A549 (cell line): ENCODE measurements around the gene SMAD3.

ENCODE experiments used
- CHD4 ChIP-seq: fragments of 200-600 bp; sonication (generic); IDR thresholded peaks from 2 replicates; pipeline ENCODE4 v1.6.1; 2016; ENCODE audit warnings: antibody characterized with exemption, mild to moderate bottlenecking, borderline replicate concordance
- POLR2A ChIP-seq: IDR thresholded peaks from 2 replicates; pipeline ENCODE4 v1.6.1; 2012; ENCODE audit warnings: mild to moderate bottlenecking, low read length
- TF ChIP-seq, protein P1 (sequence below): fragments of >200 bp; sonication (Bioruptor Twin); formaldehyde crosslinking; IDR thresholded peaks from 3 replicates; pipeline ENCODE4 v1.5.1; 2016

DNA sequence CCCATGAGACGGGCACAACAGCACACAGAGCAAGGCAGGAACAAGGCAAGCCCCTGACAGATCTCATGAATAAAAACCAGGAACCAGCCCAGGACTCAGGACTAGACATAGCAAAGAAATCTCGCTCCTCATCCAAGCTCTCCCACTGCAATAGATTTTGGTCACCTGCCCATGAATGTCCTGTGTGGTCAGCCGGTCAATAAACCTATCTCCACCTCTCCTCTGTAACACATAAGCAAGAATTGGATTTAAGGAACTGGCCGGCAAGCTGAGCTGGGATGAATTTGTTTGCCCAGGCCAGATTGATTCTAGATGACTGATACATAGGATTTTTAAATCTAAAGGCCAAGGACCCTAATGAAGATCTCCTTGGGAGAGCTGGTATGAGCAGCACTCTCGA is 46.3 kb upstream of the SMAD3 start:
- TF ChIP-seq, protein P1, sequence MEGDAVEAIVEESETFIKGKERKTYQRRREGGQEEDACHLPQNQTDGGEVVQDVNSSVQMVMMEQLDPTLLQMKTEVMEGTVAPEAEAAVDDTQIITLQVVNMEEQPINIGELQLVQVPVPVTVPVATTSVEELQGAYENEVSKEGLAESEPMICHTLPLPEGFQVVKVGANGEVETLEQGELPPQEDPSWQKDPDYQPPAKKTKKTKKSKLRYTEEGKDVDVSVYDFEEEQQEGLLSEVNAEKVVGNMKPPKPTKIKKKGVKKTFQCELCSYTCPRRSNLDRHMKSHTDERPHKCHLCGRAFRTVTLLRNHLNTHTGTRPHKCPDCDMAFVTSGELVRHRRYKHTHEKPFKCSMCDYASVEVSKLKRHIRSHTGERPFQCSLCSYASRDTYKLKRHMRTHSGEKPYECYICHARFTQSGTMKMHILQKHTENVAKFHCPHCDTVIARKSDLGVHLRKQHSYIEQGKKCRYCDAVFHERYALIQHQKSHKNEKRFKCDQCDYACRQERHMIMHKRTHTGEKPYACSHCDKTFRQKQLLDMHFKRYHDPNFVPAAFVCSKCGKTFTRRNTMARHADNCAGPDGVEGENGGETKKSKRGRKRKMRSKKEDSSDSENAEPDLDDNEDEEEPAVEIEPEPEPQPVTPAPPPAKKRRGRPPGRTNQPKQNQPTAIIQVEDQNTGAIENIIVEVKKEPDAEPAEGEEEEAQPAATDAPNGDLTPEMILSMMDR, result no peak
- TF ChIP-seq POLR2A (no peak), CHD4 (no peak)
